ENCODE results near the gene RIPPLY2.

DNA sequence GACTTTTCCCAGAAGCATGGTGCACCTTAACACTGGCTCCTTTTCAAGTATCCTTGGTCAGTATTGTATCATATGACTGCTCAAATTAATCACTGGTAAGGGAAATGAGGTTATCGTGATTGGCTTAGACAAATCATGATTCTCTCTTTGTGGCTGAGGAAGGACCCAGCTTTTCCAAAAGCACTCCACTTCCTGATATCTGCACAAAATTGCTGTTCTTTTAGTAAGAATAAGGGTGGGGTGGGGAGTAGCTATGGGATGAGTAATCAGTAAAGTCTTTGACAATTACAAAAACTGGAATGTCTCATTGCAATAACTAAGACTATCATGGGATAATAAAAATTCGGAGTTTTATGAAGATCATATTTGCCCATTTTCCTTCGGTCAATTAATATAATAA lies 9.0 kb upstream of the RIPPLY2 start:
- TF ChIP-seq ZNF8 (CRISPR knock-in tag; IDR thresholded peaks at IDR 0.05) (no peak), RARB (CRISPR knock-in tag; IDR thresholded peaks at IDR 0.05) (no peak), SNAI2 (CRISPR knock-in tag; IDR thresholded peaks at IDR 0.05) (no peak), ISL1 (CRISPR knock-in tag; IDR thresholded peaks at IDR 0.05) (no peak), ZFP3 (CRISPR knock-in tag; IDR thresholded peaks at IDR 0.05) (no peak), GLIS3 (CRISPR knock-in tag; IDR thresholded peaks at IDR 0.05) (no peak), ZC3H10 (CRISPR knock-in tag; IDR thresholded peaks at IDR 0.05) (no peak), ESRRG (CRISPR knock-in tag; IDR thresholded peaks at IDR 0.05) (no peak)
- TF ChIP-seq, protein P1, sequence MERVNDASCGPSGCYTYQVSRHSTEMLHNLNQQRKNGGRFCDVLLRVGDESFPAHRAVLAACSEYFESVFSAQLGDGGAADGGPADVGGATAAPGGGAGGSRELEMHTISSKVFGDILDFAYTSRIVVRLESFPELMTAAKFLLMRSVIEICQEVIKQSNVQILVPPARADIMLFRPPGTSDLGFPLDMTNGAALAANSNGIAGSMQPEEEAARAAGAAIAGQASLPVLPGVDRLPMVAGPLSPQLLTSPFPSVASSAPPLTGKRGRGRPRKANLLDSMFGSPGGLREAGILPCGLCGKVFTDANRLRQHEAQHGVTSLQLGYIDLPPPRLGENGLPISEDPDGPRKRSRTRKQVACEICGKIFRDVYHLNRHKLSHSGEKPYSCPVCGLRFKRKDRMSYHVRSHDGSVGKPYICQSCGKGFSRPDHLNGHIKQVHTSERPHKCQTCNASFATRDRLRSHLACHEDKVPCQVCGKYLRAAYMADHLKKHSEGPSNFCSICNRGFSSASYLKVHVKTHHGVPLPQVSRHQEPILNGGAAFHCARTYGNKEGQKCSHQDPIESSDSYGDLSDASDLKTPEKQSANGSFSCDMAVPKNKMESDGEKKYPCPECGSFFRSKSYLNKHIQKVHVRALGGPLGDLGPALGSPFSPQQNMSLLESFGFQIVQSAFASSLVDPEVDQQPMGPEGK (CRISPR knock-in tag; IDR thresholded peaks at IDR 0.05; ENCODE audit: borderline replicate concordance), result no peak

All from SK-N-SH treated with all-trans-retinoic acid at 6 μM for 48 hours (cell line).